HepG2 (cell line): ENCODE measurements around the gene CECR2. TPM values are rescaled to one million over a fixed set of nuclear protein-coding genes. Genes with fewer than 3 reads are reported as not detected.

Experiments used
- ATAC-seq: fragments of 200-7000 bp; cut with Tn5 transposase; 3 replicates; pipeline ENCODE4 v1.9.1; 2020; ENCODE audit warnings: mild to moderate bottlenecking, moderate library complexity
- BruUV-seq: library from RNA; stranded (reverse); fragments of 400-500 nt; replicated peaks from 2 replicates; lab custom pipeline; 2021; lab: Mats Ljungman, UMichigan
- CTCF ChIA-PET: fragments of 300-600 bp; formaldehyde crosslinking; extraction: SDS; loops from one replicate; lab custom pipeline; 2021; ENCODE audit warnings: low total read pairs, inconsistent platforms, low intra/inter-chr PET ratio; lab: Yijun Ruan, JAX
- POLR2A ChIA-PET: fragments of 350-600 bp; sonication (Branson Sonifier 250); formaldehyde crosslinking; loops from one replicate; lab custom pipeline; 2020; ENCODE audit warnings: antibody characterized with exemption, inconsistent platforms; lab: Yijun Ruan, JAX
- DNase-seq: peaks from one replicate; pipeline ENCODE4 v3.0.0-alpha.2; 2015; ENCODE audit warnings: low spot score
- FAIRE-seq: peaks from 3 replicates; lab custom pipeline; 2011; peaks lifted over from hg19 to GRCh38; lab: Jason Lieb, UNC
- H2AFZ ChIP-seq: one replicate; pipeline ENCODE4 v1.6.1; 2011; ENCODE audit warnings: low read length, inconsistent platforms
- H3K27ac ChIP-seq: fragments of 300-600 bp; 3 replicates; pipeline ENCODE4 v1.8.0; 2011; ENCODE audit warnings: mixed run types, mild to moderate bottlenecking, mixed read lengths, low read length, inconsistent platforms; ENCODE audit not compliant: insufficient read depth; ENCODE audit errors: extremely low read length
- H3K27me3 ChIP-seq, 2 experiments: fragments of 200-600 bp in 1 of 2; 2 replicates in 1 of 2; 3 replicates in 1 of 2; pipeline versions ENCODE4 v1.6.0 to v1.8.0; 2011; ENCODE audit warnings: low read length in 2 of 2, mild to moderate bottlenecking in 2 of 2, moderate library complexity in 2 of 2, inconsistent platforms in 1 of 2; ENCODE audit not compliant: insufficient read depth in 2 of 2, control insufficient read depth in 1 of 2
- H3K36me3 ChIP-seq, 2 experiments: fragments of 200-600 bp in 1 of 2; replicated peaks in 1 of 2; 2 replicates in 1 of 2; 3 replicates in 1 of 2; pipeline versions ENCODE4 v1.5.1 to v1.8.0; 2011; ENCODE audit warnings: low read length in 2 of 2, inconsistent platforms in 1 of 2; ENCODE audit not compliant: insufficient read depth in 2 of 2, control insufficient read depth in 1 of 2
- H3K4me1 ChIP-seq: 2 replicates; pipeline ENCODE4 v1.5.1; 2012; ENCODE audit warnings: low read length, inconsistent platforms; ENCODE audit not compliant: insufficient read depth
- H3K4me2 ChIP-seq: 2 replicates; pipeline ENCODE4 v1.6.0; 2011; ENCODE audit warnings: low read depth, low read length, inconsistent platforms
- H3K4me3 ChIP-seq, 3 experiments: fragments of 200-600 bp in 1 of 3; sonication (generic), shearing (Covaris generic) in 1 of 3; replicated peaks in 1 of 3; 2 replicates each; pipeline ENCODE4 v1.5.1; 2011 to 2016; ENCODE audit warnings: low read length in 3 of 3, inconsistent platforms in 2 of 3, low read depth in 2 of 3, mild to moderate bottlenecking in 2 of 3, control low read depth in 1 of 3, mixed read lengths in 1 of 3; ENCODE audit not compliant: insufficient read depth in 1 of 3
- H3K79me2 ChIP-seq: one replicate; pipeline ENCODE4 v1.6.1; 2011; ENCODE audit warnings: low read length, inconsistent platforms; ENCODE audit not compliant: insufficient read depth
- H3K9ac ChIP-seq: 2 replicates; pipeline ENCODE4 v1.6.0; 2011; ENCODE audit warnings: mild to moderate bottlenecking, low read depth, low read length, inconsistent platforms; ENCODE audit not compliant: insufficient read depth
- H3K9me3 ChIP-seq: 2 replicates; pipeline ENCODE4 v1.5.1; 2012; ENCODE audit warnings: mild to moderate bottlenecking, low read length
- H4K20me1 ChIP-seq: 2 replicates; pipeline ENCODE4 v1.6.0; 2011; ENCODE audit warnings: inconsistent platforms, mild to moderate bottlenecking, low read length, moderate library complexity; ENCODE audit not compliant: insufficient read depth
- MAFK ChIP-seq, 2 experiments: IDR thresholded peaks in 1 of 2; conservative IDR thresholded peaks in 1 of 2; 2 replicates each; pipeline ENCODE4 v1.6.1; 2011; ENCODE audit warnings: improper control_type of control experiment in 2 of 2, low read length in 2 of 2
- NFE2 ChIP-seq: sonication (generic); formaldehyde crosslinking; IDR thresholded peaks from 2 replicates; pipeline ENCODE4 v1.4.0; 2020; ENCODE audit warnings: missing genetic modification reagents
- PPARG ChIP-seq: conservative IDR thresholded peaks from 2 replicates; pipeline ENCODE4 v1.6.1; 2016; ENCODE audit warnings: missing biosample characterization, missing genetic modification reagents
- WGBS: methylation state at CpG from one replicate; pipeline ENCODE4 v1.1.6; 2017; ENCODE audit warnings: low lambda C conversion rate; 5-methylcytosine and 5-hydroxymethylcytosine counted together
- in situ Hi-C: cut with HindIII; loops from 2 replicates; pipeline ENCODE4 v1.10.0; 2017; ENCODE audit warnings: low pct_unique_long_range_greater_than_20kb; ENCODE audit not compliant: extremely low pct_ligation_motif_present
- intact Hi-C: fragments of 100-400 bp; cut with micrococcal nuclease; formaldehyde crosslinking; loops from one replicate; pipeline ENCODE4 v1.10.0; 2022; ENCODE audit not compliant: unreplicated experiment
- polyA plus RNA-seq, 8 experiments: library from polyadenylated mRNA; depleted of rRNA in 3 of 8; stranded (reverse) in 7 of 8; unstranded in 1 of 8; fragments of >200 nt; fragmentation: Illumina TruSeq in 4 of 8; extraction: Trizol in 4 of 8; gene quantifications; 2 replicates each; pipeline versions ENCODE4 v1.2.1 to v1.2.3, GENCODE V29; 2011 to 2016; ENCODE audit warnings: low read depth in 4 of 8, missing spikeins in 1 of 8, mixed read lengths in 1 of 8; ENCODE audit not compliant: insufficient read depth in 1 of 8
- total RNA-seq, 5 experiments: library from RNA; depleted of rRNA; stranded (reverse); fragments of >200 nt; fragmentation: Illumina TruSeq; extraction: Trizol; gene quantifications; 2 replicates each; pipeline ENCODE4 v1.2.3, GENCODE V29; 2016; ENCODE audit warnings: low read depth in 1 of 5
- TF ChIP-seq, protein P1 (sequence below): sonication (generic); formaldehyde crosslinking; IDR thresholded peaks from 2 replicates; pipeline ENCODE4 v1.9.0; 2021; ENCODE audit warnings: missing genetic modification reagents, borderline replicate concordance
- TF ChIP-seq, protein P2 (sequence below): sonication (generic); formaldehyde crosslinking; IDR thresholded peaks from 2 replicates; pipeline ENCODE4 v1.4.0; 2020; ENCODE audit warnings: missing genetic modification reagents, borderline replicate concordance

The CECR2 gene
- total and polyA plus RNA-seq, 2 of the 13 experiments (the other 11 are each of a cell fraction or from before 2014, with no cell fraction given) = not detected

DNA sequence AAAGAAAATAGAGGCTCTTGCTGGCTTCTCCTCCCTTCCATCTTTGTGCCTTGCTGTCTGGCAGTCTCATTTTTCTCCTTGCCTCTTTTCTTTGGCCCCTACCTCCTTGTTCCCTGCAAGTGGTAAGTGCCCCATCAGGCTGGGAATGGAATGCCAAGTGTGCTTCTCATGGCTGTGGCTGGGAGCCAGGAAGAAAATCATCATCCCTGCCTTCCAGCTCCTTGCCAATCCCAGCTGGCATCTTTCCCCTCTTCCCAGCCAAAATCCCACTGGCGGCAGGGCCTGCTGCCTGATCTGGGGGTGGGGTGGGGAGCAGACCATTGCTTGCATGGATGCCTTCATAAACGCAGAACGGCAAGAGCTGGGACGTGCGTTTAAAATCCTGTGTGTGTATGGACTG, 167.0 kb downstream of the CECR2 start:
- no peak for DNase-seq
- Histone ChIP-seq H3K79me2 (no peaks in the 10 kb centered on the region), H3K4me3 (no peak overlapping the region), H3K36me3 (no peaks in the 10 kb centered on the region), H3K27ac (no peak overlapping the region), H3K4me2 (no peak overlapping the region), H2AFZ (no peak overlapping the region), H4K20me1 (no peaks in the 10 kb centered on the region), H3K4me1 (no peaks in the 10 kb centered on the region), H3K9me3 (no peaks in the 10 kb centered on the region), H3K9ac (no peak overlapping the region), H3K27me3 (peaks cover 0 to 4% of the 10 kb centered on the region in 2 experiments; a peak in 2 of 5 replicates)
- POLR2A ChIA-PET = no interaction called here
- TF ChIP-seq, protein P1, sequence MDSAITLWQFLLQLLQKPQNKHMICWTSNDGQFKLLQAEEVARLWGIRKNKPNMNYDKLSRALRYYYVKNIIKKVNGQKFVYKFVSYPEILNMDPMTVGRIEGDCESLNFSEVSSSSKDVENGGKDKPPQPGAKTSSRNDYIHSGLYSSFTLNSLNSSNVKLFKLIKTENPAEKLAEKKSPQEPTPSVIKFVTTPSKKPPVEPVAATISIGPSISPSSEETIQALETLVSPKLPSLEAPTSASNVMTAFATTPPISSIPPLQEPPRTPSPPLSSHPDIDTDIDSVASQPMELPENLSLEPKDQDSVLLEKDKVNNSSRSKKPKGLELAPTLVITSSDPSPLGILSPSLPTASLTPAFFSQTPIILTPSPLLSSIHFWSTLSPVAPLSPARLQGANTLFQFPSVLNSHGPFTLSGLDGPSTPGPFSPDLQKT (CRISPR knock-in tag) = no peak
- TF ChIP-seq NFE2 (CRISPR knock-in tag) = no peak
- no peak for TF ChIP-seq PPARG (CRISPR knock-in tag)
- TF ChIP-seq, protein P2, sequence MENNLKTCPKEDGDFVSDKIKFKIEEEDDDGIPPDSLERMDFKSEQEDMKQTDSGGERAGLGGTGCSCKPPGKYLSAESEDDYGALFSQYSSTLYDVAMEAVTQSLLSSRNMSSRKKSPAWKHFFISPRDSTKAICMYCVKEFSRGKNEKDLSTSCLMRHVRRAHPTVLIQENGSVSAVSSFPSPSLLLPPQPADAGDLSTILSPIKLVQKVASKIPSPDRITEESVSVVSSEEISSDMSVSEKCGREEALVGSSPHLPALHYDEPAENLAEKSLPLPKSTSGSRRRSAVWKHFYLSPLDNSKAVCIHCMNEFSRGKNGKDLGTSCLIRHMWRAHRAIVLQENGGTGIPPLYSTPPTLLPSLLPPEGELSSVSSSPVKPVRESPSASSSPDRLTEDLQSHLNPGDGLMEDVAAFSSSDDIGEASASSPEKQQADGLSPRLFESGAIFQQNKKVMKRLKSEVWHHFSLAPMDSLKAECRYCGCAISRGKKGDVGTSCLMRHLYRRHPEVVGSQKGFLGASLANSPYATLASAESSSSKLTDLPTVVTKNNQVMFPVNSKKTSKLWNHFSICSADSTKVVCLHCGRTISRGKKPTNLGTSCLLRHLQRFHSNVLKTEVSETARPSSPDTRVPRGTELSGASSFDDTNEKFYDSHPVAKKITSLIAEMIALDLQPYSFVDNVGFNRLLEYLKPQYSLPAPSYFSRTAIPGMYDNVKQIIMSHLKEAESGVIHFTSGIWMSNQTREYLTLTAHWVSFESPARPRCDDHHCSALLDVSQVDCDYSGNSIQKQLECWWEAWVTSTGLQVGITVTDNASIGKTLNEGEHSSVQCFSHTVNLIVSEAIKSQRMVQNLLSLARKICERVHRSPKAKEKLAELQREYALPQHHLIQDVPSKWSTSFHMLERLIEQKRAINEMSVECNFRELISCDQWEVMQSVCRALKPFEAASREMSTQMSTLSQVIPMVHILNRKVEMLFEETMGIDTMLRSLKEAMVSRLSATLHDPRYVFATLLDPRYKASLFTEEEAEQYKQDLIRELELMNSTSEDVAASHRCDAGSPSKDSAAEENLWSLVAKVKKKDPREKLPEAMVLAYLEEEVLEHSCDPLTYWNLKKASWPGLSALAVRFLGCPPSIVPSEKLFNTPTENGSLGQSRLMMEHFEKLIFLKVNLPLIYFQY (CRISPR knock-in tag) = no peak
- no peak for TF ChIP-seq MAFK (conservative IDR thresholded peaks at IDR 0.05 in 1 of 2, IDR thresholded peaks at IDR 0.05 in 1 of 2; ENCODE audit: low read length in 2 of 2)
- no peak for ATAC-seq
- 80% methylated on average over 5 of the region's 5 CpGs for WGBS
- FAIRE-seq = no peak
- BruUV-seq = no TSS peak
- CTCF ChIA-PET = no interaction called here
- intact Hi-C loops = no loop called here
- in situ Hi-C loops = no loop called here
